Glutamatergic neuron (in vitro differentiated cells): ENCODE results near the gene GRID1. TPM values are rescaled to one million over a fixed set of nuclear protein-coding genes. Genes with fewer than 3 reads are reported as not detected.

Experiments used
- DNase-seq: peaks from one replicate; pipeline ENCODE4 v3.0.0; 2022
- H3K27ac Mint-ChIP-seq: one replicate; pipeline ENCODE4 v1.8.0; 2020; ENCODE audit warnings: mild to moderate bottlenecking, mixed read lengths, inconsistent platforms; ENCODE audit not compliant: unreplicated experiment
- H3K27me3 Mint-ChIP-seq: one replicate; pipeline ENCODE4 v1.8.0; 2020; ENCODE audit warnings: mild to moderate bottlenecking, moderate library complexity, mixed read lengths, inconsistent platforms; ENCODE audit not compliant: unreplicated experiment
- H3K36me3 Mint-ChIP-seq: one replicate; pipeline ENCODE4 v1.8.0; 2020; ENCODE audit warnings: mild to moderate bottlenecking, mixed read lengths, inconsistent platforms; ENCODE audit not compliant: unreplicated experiment
- H3K4me1 Mint-ChIP-seq: one replicate; pipeline ENCODE4 v1.8.0; 2020; ENCODE audit warnings: mild to moderate bottlenecking, low read depth, mixed read lengths, inconsistent platforms; ENCODE audit not compliant: unreplicated experiment
- H3K4me3 Mint-ChIP-seq: one replicate; pipeline ENCODE4 v1.8.0; 2020; ENCODE audit warnings: mild to moderate bottlenecking, mixed read lengths, inconsistent platforms; ENCODE audit not compliant: unreplicated experiment
- H3K9me3 Mint-ChIP-seq: one replicate; pipeline ENCODE4 v1.8.0; 2020; ENCODE audit warnings: mild to moderate bottlenecking, moderate library complexity, mixed read lengths, inconsistent platforms; ENCODE audit not compliant: unreplicated experiment
- CTCF ChIP-seq: fragments of 200-600 bp; sonication (generic); IDR thresholded peaks from one replicate; pipeline ENCODE4 v1.5.0; 2021; ENCODE audit not compliant: partially characterized antibody, unreplicated experiment
- total RNA-seq: library from RNA; stranded (reverse); fragmentation: NEBNext Ultra II Directional; extraction: Animal tissue kit (Norgen Biotek cat#: 25700); gene quantifications from one replicate; pipeline ENCODE4 v1.2.1, GENCODE V29; 2021; ENCODE audit not compliant: unreplicated experiment

The GRID1 gene
- total RNA-seq, 1 donor from 2014 or later, result 8.0 TPM

DNA sequence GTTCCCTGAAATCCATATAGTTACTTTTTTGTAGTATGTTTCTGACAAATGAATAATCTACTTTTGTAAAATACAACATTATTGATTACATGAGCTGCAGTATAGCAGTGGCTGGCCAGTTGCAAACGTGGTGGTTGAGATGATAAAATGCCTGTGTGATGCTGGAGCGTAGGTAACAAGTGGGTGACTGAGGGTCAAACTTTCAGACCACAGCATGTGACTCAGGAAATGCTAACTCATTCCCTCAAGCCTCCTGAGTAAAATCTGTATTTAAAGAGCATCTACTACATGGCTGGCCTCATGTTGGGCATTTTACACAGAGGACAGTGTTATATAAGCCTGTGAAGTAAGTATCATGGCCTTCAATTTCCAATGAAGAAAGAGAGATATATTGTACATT, 585.2 kb downstream of the GRID1 start:
- DNase-seq, result no peak
- Mint-ChIP-seq H3K9me3 (no peaks in the 10 kb centered on the region), H3K36me3 (no peaks in the 10 kb centered on the region), H3K4me3 (no peak overlapping the region), H3K4me1 (peaks cover 2% of the 10 kb centered on the region), H3K27ac (no peak overlapping the region), H3K27me3 (peaks cover under 1% of the 10 kb centered on the region)
- no peak for TF ChIP-seq CTCF

DNA sequence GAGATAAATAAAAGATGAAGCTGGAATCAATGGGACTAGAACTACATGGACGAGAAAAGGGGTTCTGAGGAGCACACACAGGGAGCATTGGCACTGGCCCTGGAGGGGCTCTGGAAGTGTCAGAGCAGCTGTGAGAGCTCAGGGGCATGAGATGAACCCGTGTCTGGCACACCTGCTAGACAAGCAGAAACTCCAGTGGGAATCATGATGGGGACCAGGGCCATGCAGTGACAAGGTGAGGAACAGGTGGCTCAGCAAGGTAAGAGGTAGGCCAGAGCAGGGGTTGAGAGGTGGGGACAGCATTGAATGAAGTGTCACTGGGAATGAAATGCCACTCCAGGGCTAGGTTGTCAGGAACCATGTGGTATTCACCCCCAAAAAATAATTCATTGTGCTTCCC, 588.5 kb downstream of the GRID1 start:
- no peak for DNase-seq
- Mint-ChIP-seq H3K4me3 (no peak overlapping the region), H3K27ac (no peak overlapping the region), H3K9me3 (no peaks in the 10 kb centered on the region), H3K36me3 (no peaks in the 10 kb centered on the region), H3K4me1 (peaks cover 2% of the 10 kb centered on the region), H3K27me3 (peaks cover 2% of the 10 kb centered on the region)
- no peak for TF ChIP-seq CTCF

- peaks cover 16% of the 10 kb centered on the region for H3K4me1 Mint-ChIP-seq
- no peaks in the 10 kb centered on the region for H3K36me3 Mint-ChIP-seq
- no peak overlapping the region for H3K27ac Mint-ChIP-seq
- DNase-seq, result no peak
- H3K4me3 Mint-ChIP-seq, result no peak overlapping the region
- peaks cover 5% of the 10 kb centered on the region for H3K9me3 Mint-ChIP-seq
- peaks cover 2% of the 10 kb centered on the region for H3K27me3 Mint-ChIP-seq
- no peak for TF ChIP-seq CTCF
These were observed 598.7 kb downstream of the GRID1 start for GRCh38 chr10:85767891-85768290.

DNA sequence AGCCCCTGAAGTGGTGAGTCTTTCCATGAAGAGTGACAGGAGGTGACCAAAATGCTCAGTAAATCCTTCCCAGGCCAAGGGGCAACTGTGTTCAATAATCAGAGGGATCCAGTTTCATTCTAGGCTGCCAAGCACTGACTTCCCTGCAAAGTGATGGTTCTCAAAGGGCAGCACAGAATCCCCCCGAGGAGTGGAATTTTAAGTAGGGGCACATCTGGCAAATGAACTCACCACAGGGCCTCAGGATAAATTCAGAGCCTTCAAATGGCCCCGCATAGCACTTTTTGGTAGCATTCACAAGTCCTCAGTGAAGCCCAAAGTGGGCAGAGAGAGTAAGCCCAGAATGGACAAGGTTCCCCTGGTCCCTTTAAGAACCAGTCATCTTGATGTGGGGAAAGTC, 602.5 kb downstream of the GRID1 start:
- no peak overlapping the region for H3K27ac Mint-ChIP-seq
- no peaks in the 10 kb centered on the region for H3K27me3 Mint-ChIP-seq
- no peak for TF ChIP-seq CTCF
- peaks cover 4% of the 10 kb centered on the region for H3K9me3 Mint-ChIP-seq
- no peak overlapping the region for H3K4me3 Mint-ChIP-seq
- no peaks in the 10 kb centered on the region for H3K36me3 Mint-ChIP-seq
- H3K4me1 Mint-ChIP-seq, result peaks cover 18% of the 10 kb centered on the region
- DNase-seq, result no peak

DNA sequence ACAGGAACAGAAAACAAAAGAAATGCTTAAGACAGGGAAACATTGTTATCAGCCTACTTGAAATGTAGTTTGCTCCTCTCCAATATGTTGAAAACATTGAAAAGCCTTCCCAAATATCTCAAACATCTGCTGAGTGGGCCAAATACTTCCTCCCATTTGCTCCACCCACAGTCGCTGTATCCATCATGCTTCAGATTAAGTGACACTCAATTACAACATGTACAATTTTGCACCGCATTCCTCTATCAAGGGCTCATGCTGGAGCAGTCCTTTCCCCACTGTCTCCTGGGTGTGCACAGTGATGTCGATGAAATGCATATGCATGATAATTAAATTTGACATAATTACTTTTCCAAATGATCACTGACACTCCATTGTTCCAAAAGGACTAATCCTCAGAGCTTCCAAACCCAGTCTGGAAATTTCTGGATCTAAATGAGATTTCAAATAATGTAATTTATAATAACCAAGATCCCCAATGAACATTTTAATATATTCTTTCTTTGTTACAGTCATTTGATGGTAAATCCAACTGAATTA, 604.6 kb downstream of the GRID1 start:
- TF ChIP-seq CTCF, result no peak
- Mint-ChIP-seq H3K9me3 (peaks cover 1% of the 10 kb centered on the region), H3K27ac (no peak overlapping the region), H3K4me1 (peaks cover 18% of the 10 kb centered on the region), H3K4me3 (no peak overlapping the region), H3K27me3 (no peaks in the 10 kb centered on the region), H3K36me3 (no peaks in the 10 kb centered on the region)
- DNase-seq, result no peak
